GM19438 (cell line): Measurements from ENCODE around the gene DIP2B.
"Not testable (repeated sequence)": the region's sequence is repeated elsewhere in the genome, so short reads cannot be mapped to it uniquely, and the experiment has no call there.

Experiments used
- ATAC-seq: cut with Tn5 transposase; IDR thresholded peaks from one replicate; pipeline ENCODE4 v1.9.1; 2021; ENCODE audit warnings: low read depth; ENCODE audit not compliant: unreplicated experiment

Gene DIP2B

DNA sequence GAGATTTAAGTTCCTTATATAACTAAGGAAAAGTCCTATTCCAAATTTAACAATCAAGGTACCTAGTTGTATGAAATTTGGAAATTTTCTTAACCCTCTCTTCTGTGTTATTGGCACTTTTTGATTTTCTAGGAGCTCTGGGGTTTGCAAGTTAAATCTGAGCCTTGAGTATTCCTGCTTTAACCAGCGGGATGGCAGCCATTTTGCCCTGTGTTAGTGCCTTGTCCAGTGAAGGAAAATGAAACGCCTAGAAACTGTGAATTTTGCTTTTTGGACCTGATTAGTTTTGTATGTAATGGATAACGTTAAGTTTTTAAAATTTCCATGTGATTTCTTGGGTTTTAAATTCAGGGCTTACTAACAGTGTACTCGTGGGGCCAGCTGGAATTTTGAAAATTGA, 45.1 kb downstream of the DIP2B start:
- ATAC-seq = no peak

DNA sequence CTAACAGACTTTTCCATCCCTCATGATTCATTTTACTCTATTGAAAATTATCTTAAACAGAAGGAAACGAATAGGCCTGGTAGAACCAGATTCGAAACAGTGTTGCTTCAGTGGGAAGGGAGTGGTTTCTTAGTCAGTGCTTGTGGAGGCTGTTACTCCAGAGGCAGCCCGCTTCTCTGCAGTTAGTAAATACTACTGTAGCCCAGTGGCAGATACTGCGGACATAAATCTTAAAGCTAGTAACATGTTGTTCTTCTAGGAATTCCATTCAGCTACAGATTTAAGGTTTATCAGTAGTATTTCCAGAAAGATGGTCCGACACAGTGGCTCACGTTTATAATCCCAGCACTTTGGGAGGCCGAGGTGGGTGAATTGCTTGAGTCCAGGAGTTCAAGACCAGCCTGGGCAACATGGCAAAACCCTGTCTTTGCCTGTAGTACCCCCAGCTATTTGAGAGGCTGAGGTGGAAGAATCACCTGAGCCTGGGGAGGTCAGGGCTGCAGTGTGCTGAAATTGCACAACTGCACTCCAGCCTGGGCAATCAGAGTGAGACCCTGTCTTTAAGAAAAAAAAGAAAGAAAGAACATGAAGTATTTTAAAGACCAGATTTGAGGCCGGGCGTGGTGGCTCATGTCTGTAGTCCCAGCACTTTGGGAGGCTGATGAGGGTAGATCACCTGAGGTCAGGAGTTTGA, 45.9 kb downstream of the DIP2B start:
- no peak for ATAC-seq

DNA sequence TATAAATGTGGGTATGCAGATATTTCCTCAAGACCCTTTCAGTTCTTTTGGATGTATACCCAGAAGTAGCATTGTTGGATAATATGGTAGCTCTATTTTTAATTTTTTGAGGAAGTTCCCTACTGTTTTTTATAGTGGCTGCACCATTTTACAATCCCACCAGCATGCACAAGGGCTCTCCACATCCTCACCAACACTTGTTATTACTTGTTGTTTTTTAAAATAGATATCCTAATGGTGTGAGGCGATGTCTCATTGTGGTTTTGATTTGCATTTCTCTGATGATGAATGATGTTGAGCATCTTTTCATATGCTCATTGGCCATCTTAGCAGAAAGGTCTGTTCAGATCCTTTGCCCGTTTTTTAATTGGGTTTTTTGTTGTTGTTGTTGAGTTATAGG, 47.1 kb downstream of the DIP2B start:
- no peak for ATAC-seq

DNA sequence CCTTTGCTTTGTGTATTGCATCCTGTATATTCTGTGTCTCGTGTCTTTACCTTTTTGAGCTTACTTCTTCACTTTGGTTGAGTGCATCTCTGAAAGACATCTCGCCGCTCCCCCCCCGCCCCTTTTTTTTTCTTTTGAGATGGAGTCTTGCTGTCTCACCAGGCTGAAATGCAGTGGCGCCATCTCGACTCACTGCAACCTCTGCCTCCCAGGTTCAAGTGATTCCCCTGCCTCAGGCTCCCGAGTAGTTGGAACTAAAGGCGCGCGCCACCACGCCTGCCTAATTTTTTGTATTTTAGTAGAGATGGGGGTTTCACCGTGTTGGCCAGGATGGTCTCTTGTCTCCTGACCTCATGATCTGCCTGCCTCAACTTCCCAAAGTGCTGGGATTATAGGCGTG, 49.9 kb downstream of the DIP2B start:
- ATAC-seq = no peak

DNA sequence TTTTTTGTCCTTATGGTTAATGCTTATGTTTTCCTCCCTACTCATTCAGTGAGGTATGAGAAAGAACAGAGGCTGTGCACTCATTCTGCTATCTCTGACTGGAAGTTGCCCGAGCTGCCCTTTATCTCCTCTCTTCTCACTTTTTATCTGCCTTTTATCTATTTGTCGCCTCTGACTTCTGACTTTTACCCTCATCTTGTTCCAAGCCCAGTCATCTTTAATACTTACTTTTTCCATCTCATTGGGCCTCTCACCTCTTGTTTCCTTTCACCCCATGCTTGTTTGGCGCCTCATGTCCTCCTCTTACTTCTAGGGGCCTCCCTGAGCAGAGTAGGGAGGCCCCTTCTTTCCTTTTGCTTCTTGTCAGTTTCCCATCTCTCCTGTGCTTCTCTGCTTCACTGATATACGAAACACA, 50.7 kb downstream of the DIP2B start:
- no peak for ATAC-seq

DNA sequence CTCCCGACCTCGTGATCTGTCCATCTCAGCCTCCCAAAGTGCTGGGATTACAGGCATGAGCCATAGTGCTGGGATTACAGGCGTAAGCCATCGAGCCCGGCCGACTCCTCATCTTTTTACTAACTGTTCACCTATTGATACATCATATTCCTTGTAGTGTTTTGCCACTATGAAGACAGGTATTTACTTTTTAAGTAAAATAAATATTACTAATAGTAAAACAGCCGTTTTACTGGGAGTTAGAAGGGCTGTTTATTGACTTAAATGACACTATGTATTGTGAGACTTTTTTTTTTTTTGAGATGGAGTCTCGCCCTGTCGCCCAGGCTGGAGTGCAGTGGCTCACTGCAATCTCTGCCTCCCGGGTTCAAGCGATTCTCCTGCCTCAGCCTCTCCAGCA, 51.5 kb downstream of the DIP2B start:
- ATAC-seq = no peak

DNA sequence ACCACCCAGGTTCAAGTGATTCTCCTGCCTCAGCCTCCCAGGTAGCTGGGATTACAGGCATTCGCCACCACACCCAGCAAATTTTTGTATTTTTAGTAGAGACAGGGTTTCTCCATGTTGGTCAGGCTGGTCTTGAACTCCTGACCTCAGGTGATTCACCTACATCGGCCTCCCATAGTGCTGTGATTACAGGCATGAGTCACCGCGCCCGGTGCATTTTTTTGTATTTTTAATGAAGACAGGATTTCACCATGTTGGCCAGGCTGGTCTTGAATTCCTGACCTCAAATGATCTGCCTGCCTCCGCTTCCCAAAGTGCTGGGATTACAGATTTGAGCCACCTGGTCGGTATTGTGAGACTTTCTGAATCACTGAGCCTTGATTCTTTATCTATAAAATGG, 52.0 kb downstream of the DIP2B start:
- ATAC-seq = not testable (repeated sequence)

DNA sequence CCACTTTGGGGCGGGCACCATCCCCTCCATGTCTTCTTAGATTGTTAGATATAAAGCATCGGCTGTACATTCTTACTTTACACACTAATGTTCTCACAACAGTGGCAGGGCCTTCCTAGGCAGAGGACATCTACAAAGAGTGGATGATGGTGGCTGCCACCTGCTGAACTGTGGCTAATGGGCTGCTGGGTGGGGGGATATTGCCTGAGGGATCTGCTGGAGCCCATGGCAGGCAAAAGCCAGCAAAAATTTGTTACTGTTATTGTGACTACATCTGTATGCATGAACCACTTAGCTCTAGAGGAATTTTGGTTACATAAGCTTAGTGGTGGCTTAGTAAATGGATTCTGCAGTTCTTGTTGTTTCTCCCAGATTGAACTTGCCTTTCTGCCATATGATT, 52.6 kb downstream of the DIP2B start:
- ATAC-seq = no peak

DNA sequence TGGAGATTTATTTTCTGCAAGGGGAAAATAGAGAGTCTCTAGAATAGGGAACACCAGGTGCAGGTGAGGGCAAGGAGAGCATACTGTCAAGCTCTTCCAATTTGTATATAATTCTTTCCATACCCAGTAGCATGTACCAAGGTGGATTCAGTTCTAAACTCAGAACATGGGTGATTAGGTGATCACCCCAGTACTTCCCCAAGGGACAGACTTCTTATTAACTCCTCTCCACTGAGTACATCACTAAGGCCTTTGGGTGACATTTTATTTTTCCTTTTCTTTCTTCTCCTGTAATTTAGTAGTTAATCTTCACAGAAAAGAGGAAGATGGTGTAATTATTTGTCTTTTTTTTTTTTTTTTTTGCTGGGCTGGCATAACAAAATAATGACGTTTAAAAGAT, 54.2 kb downstream of the DIP2B start:
- no peak for ATAC-seq

DNA sequence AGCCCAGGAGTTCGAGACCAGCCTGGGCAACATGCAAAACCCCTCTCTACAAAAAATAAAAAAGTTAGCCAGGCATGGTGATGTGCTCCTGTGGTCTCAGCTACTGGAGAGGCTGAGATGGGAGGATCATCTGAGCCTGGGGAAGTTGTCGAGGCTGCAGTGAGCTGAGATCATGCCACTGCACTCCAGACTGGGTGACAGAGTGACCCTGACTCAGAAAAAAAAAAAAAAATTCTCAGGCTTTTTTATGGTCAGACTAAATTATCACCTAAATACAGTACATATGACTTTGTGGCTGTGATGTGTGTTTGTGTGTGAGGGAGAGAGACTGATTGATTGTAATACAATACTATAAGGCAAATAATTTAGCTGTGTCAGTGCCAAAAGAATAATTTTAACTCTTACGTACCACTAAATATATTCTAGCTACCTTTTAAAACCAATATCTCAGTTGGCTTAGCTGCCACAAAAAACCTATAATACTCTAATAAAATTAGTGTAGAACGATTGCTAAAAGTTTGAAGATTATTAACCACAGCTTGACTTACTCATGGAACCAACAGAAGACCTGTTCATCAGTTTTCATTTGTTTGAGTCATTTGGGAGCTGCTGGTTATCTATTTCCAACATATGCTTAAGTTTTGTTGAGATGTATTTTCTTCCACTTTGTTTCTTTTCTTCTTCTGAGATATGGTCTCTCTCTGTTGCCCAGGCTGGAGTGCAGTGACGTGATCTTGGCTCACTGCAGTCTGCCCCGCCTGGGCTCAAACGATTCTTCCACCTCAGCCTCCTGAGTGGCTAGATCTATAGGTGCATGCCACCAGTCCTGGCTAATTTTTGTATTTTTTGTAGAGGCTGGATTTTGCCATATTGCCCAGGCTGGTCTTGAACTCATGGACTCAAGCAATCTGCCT, 58.0 kb downstream of the DIP2B start:
- ATAC-seq = no peak

DNA sequence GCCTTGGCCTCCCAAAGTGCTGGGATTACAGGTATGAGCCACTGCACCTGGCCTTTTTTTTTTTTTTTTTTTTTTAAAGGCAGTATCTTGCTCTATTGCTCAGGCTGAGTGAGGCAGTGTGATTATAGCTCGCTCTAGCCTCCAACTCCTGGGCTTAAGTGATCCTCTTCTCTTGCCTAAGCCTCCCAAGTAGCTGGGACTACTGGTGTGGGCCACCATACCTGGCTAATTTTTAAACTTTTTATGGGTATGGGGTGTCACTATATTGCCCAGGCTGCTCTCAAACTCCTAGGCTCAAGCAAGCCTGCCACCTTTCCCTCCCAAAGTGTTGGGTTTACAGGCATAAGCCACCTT, 58.6 kb downstream of the DIP2B start:
- no peak for ATAC-seq

DNA sequence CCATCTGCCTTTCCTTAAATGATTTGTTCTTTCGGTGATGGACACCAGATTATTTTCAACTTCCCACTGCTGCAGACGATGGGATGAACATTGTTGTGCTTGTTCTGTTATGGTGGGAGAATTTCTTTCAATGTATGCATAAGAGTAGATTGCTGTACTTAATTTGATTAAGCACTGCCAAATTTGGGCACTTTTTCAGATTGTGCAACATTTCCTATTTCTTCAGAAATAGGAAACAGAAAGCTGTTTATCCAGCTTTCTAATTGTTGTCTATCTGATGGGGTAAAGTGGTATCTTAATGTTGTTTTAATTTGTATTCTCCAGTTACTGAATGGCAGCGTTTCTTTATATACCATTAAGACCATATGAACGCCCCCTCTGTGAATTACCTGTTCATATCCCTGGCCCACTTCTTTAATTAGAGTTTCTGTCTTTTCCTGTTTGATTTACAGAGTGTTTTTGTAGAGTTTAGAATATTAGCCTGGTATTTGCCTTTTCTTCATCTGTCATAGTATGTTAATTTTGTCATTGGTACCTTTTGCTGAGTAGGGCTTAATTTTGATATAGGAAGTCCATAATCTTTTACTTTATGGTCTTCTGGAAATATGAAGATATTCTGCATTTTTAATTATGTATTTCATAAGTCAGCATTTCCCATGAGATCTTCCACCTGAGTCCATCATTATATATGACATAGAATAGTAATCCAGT, 59.6 kb downstream of the DIP2B start:
- no peak for ATAC-seq

DNA sequence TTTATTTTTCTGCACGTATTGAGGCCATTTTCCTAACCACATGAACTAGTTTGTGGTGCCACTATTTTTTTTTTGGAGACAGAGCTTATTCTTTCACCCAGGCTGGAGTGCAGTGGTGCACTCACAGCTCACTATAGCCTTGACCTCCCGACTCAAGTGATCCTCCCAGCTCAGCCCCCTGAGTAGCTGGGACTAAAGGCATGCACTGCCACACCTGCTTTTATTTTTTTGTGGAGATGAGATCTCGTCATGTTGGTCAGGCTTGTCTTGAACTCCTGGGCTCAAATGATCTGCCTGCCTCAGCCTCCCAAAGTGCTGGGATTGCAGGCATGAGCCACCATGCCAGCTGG, 60.1 kb downstream of the DIP2B start:
- ATAC-seq = no peak

DNA sequence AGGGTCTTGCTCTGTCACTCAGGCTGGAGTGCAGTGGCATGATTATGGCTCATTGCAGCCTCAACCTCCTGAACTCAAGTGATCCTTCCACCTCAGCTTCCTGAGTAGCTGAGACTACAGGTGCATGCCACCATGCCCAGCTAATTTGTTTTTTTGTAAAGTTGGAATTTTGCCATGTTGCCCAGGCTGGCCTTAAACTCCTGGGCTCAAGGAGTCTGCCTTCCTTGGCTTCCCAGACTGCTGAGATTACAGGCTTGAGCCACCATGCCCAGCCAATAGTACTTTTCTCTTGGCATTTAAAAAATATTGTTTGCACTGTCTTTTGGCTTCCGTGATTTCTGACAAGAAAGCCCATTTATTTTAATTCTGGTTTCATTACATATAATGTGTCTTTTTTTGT, 61.3 kb downstream of the DIP2B start:
- ATAC-seq = no peak

DNA sequence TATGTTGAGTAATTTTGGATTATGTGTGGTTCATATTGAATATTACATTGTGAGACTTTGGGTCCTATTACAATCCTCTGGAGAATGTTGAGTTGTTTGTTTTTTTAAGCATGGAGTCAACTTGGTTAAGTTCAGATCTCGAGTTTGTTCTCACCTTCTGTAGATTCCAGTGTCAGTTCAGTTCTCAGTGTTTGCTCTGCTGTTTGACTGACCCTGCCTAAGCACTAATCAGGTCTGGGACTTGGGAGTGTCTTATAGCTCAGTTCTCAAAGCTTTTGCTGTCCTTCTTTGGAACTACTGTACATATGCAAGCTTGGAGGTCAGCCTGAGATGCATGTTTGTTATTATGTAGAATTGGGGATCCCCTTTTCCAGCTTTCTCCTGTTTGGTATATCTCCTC, 63.1 kb downstream of the DIP2B start:
- no peak for ATAC-seq

DNA sequence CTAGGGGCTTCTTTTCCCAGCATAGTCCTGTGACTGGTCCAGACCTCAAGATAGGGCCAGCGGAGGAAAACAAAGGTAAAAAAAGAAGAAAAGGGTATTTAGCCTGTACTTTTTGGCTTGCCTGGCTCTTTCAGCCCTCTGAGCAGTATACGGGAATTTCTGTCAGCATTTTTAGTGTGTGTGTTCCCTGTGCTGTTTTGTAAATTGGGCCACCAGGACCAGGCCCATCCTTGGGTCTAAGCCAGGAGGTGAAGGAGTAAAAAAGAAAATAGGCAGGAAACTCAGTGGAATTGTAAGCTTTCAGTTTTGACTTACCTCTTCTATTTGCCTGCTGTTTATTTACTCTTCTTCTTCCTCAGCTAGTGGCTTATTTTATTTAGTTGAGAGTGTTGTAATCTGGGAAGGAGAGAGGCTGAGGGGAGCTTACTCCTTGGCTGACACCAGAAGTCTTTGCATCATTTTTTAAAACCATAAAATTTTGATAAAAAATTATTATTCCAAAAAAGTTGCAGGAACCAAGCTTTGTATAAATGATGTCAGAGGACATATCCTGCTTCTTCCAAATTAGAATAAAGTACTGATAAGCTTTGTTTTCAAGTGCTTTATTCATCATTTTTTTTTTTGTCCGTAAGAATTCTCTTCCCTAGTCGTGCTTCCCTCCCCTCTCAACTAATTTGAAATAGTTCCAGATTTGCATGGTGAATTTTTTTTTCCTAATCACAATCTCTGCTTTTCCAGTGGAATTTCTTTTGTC, 63.7 kb downstream of the DIP2B start:
- ATAC-seq = no peak

DNA sequence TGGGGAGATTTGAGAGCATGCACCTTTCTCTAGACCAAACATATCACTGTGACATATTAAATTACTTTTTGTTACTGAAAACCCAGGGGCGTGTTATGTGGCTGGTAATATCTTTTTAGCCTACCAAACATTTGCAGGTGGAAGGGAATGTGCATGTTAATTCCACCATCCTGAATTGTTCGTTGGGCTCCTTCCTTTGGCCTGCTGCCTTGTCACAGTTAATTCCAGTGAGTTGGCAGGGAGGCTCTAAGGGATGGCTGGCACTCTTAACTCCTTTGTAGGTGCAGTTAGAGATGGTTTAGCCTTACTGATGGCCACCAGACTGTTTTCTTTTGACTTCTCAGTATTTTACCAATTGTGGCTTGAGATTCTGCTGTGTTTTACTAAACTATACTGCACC, 64.5 kb downstream of the DIP2B start:
- no peak for ATAC-seq

DNA sequence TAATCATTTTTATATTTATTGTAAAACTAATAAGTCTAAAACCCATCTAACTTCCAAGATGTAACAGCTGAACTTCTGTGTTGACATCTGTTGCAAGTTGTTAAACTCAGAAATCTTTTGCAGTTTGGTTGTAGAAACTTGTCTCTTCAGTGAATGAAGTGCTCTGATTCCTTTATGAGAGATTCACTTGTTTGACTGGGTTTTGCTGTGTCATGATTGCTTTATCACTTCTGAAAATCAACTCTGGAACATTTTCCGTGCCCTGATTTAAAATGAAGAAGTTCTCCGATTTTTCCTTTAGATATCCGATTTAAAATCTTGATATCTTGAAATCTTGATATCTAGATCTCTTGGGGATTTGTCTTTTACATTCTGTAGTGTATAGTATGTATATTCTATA, 65.1 kb downstream of the DIP2B start:
- no peak for ATAC-seq

DNA sequence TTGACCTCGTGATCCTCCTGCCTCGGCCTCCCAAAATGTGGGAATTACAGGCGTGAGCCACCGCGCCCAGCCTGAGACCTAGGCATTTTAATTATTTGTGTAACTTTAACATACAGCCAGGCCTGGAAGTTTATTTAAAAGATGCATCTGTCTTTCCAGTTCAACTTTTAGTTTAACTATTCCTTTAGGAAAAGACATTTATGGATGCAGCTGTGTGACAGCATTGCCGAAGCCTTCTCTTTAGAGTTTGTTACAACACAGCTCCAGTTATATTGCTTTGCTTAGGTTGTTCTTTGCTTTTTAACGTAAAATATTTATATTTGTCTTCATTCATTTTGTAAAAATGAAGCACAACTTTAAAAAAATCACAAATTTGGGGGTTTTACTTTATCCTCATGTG, 67.0 kb downstream of the DIP2B start:
- no peak for ATAC-seq

DNA sequence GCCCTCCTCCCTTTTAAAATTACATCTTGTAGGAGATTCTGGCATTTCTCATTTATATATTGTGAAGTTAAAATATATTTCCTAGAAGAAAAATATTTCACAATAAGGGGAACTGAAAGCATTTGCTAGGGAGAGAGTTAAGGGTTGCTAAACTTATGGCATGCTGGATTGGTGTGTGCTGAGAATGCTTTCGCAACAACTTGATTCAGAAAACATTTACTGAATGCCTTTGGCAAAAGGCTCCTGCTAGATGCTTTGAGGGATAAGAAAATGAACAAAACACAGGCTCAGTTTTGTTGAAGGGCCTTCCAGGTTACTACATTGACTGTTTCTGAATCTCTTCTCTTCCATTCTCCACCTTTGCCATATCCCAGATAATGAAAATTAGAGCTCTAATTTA, 67.5 kb downstream of the DIP2B start:
- no peak for ATAC-seq

DNA sequence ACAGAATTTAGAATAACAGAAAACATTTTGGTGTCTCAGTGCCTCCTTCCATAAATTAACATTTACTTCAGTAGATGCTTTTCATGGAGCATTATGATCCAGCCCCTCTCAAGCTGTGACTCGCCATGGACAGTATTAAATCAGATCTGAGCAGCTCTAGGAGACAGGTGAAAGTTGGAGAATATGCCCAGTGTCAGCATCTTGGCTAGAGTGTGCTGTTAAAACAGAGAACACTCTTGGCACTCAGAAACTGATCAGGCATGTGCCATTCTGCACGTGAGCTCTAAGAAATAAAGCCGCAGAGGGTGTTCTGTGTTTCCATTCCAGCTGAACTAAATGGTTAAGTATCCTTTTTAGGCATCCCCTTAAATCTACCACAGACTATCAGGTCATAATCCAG, 68.0 kb downstream of the DIP2B start:
- no peak for ATAC-seq
